DOHH2 (cell line): Measurements from ENCODE around the gene PAIP1.

ENCODE experiments used
- H3F3A ChIP-seq: fragments of 200-600 bp; sonication (generic), shearing (Covaris generic); 2 replicates; pipeline ENCODE4 v1.6.0; 2016; ENCODE audit warnings: antibody characterized with exemption, mild to moderate bottlenecking; ENCODE audit not compliant: control insufficient read depth, insufficient read depth
- H3K27ac ChIP-seq: fragments of 200-600 bp; sonication (generic); 2 replicates; pipeline ENCODE4 v1.5.1; 2014; ENCODE audit warnings: low read depth, mild to moderate bottlenecking, low read length, moderate library complexity
- H3K27me3 ChIP-seq: fragments of 200-600 bp; sonication (generic); 2 replicates; pipeline ENCODE4 v1.6.1; 2014; ENCODE audit warnings: mild to moderate bottlenecking, low read length, mixed read lengths; ENCODE audit not compliant: control insufficient read depth
- H3K36me3 ChIP-seq: fragments of 200-600 bp; sonication (generic); 2 replicates; pipeline ENCODE4 v1.6.1; 2014; ENCODE audit warnings: mild to moderate bottlenecking, low read length, moderate library complexity, mixed read lengths; ENCODE audit not compliant: control insufficient read depth
- H3K4me1 ChIP-seq: fragments of 200-600 bp; sonication (generic); 2 replicates; pipeline ENCODE4 v1.6.1; 2014; ENCODE audit warnings: mild to moderate bottlenecking, low read length, mixed read lengths; ENCODE audit not compliant: control insufficient read depth
- H3K4me2 ChIP-seq: fragments of 200-600 bp; sonication (generic); 2 replicates; pipeline ENCODE4 v1.6.0; 2014; ENCODE audit warnings: mild to moderate bottlenecking, low read length, moderate library complexity
- H3K4me3 ChIP-seq: fragments of 200-600 bp; sonication (generic); 2 replicates; pipeline ENCODE4 v1.5.1; 2014; ENCODE audit warnings: mild to moderate bottlenecking, low read length, mixed read lengths
- H3K79me2 ChIP-seq: fragments of 200-600 bp; sonication (generic); 2 replicates; pipeline ENCODE4 v1.6.1; 2014; ENCODE audit warnings: mild to moderate bottlenecking, low read length, mixed read lengths; ENCODE audit not compliant: control insufficient read depth
- H3K9me2 ChIP-seq: fragments of 200-600 bp; sonication (generic); replicated peaks from 2 replicates; pipeline ENCODE4 v1.6.1; 2014; ENCODE audit warnings: mild to moderate bottlenecking, low read length, mixed read lengths; ENCODE audit not compliant: control insufficient read depth
- H3K9me3 ChIP-seq: fragments of 200-600 bp; sonication (generic); 2 replicates; pipeline ENCODE4 v1.6.1; 2014; ENCODE audit warnings: antibody characterized with exemption, low read length, mixed read lengths; ENCODE audit not compliant: control insufficient read depth, insufficient read depth
- H4K20me1 ChIP-seq: fragments of 200-600 bp; sonication (generic); 2 replicates; pipeline ENCODE4 v1.6.0; 2014; ENCODE audit warnings: low read depth, mild to moderate bottlenecking, antibody characterized with exemption, low read length, moderate library complexity; ENCODE audit not compliant: control insufficient read depth, insufficient read depth
- EZH2phosphoT487 ChIP-seq: fragments of 200-600 bp; sonication (generic); IDR thresholded peaks from 2 replicates; pipeline ENCODE4 v1.6.1; 2017; ENCODE audit warnings: borderline replicate concordance, mild to moderate bottlenecking, antibody characterized with exemption, low read length, moderate library complexity, mixed read lengths
- TF ChIP-seq, protein P1 (sequence below): fragments of 200-600 bp; sonication (generic); IDR thresholded peaks from one replicate; pipeline ENCODE4 v1.5.1; 2014; ENCODE audit warnings: antibody characterized with exemption, mild to moderate bottlenecking, low read depth, low read length; ENCODE audit not compliant: poor library complexity, severe bottlenecking

The PAIP1 gene

DNA sequence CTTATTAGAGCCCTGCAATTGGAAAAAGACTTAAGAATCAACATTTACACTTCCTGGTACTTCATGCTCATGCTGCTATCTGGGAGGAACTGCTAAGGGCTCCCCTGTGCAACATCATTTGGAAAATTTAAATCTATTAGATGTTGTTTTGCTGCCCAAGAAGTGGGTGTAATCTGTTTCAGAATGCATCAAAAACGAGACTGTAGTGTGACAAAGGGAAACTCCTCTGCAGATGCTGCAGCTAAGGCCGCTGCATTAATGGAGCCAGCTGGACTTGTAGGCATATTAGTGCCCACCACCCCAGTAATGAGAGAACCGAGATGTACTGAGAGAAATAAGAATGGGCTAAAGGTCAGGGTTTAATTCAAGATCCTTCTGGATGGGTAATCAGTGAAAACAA lies 11.1 kb upstream of the PAIP1 start:
- TF ChIP-seq EZH2phosphoT487, result no peak
- TF ChIP-seq, protein P1, sequence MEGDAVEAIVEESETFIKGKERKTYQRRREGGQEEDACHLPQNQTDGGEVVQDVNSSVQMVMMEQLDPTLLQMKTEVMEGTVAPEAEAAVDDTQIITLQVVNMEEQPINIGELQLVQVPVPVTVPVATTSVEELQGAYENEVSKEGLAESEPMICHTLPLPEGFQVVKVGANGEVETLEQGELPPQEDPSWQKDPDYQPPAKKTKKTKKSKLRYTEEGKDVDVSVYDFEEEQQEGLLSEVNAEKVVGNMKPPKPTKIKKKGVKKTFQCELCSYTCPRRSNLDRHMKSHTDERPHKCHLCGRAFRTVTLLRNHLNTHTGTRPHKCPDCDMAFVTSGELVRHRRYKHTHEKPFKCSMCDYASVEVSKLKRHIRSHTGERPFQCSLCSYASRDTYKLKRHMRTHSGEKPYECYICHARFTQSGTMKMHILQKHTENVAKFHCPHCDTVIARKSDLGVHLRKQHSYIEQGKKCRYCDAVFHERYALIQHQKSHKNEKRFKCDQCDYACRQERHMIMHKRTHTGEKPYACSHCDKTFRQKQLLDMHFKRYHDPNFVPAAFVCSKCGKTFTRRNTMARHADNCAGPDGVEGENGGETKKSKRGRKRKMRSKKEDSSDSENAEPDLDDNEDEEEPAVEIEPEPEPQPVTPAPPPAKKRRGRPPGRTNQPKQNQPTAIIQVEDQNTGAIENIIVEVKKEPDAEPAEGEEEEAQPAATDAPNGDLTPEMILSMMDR, result no peak
- H3F3A ChIP-seq, result no peaks in the 10 kb centered on the region
- H4K20me1 ChIP-seq, result no peaks in the 10 kb centered on the region
- H3K79me2 ChIP-seq, result no peaks in the 10 kb centered on the region
- no peaks in the 10 kb centered on the region; the same call in 1 of the 2 replicates for H3K36me3 ChIP-seq
- H3K27ac ChIP-seq, result no peak overlapping the region
- no peaks in the 10 kb centered on the region for H3K27me3 ChIP-seq
- no peaks in the 10 kb centered on the region for H3K9me3 ChIP-seq
- H3K4me3 ChIP-seq, result no peak overlapping the region
- H3K4me1 ChIP-seq, result peaks cover 4% of the 10 kb centered on the region; the same call in 1 of the 2 replicates
- no peaks in the 10 kb centered on the region for H3K9me2 ChIP-seq
- H3K4me2 ChIP-seq, result no peak overlapping the region

DNA sequence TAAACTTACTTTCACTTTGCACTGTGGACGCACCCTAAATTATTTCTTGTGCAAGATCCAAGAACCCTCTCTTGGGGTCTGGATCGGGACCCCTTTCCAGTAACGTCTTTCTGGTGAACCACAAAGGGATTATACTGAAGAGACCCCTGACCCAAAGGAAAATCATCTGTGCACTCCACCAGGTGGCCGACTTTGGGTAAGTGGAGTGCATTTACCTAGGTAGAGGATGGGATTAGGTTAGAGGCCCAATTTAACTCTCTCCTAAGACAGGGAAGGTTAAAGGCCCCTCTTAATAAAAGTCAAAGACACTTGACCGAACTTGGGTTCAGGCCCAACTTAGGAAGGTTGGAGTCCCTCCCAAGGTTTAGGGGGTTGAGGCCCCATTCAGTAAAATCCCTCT lies 8.2 kb upstream of the PAIP1 start:
- Histone ChIP-seq H3K27me3 (no peaks in the 10 kb centered on the region), H3K4me3 (no peak overlapping the region), H3K36me3 (no peaks in the 10 kb centered on the region), H3K79me2 (no peaks in the 10 kb centered on the region), H3K4me1 (no peaks in the 10 kb centered on the region), H3F3A (no peaks in the 10 kb centered on the region), H3K27ac (no peak overlapping the region), H3K9me3 (no peaks in the 10 kb centered on the region), H3K9me2 (no peaks in the 10 kb centered on the region), H4K20me1 (no peaks in the 10 kb centered on the region), H3K4me2 (no peak overlapping the region)
- TF ChIP-seq EZH2phosphoT487, result no peak
- TF ChIP-seq, protein P1, result no peak

DNA sequence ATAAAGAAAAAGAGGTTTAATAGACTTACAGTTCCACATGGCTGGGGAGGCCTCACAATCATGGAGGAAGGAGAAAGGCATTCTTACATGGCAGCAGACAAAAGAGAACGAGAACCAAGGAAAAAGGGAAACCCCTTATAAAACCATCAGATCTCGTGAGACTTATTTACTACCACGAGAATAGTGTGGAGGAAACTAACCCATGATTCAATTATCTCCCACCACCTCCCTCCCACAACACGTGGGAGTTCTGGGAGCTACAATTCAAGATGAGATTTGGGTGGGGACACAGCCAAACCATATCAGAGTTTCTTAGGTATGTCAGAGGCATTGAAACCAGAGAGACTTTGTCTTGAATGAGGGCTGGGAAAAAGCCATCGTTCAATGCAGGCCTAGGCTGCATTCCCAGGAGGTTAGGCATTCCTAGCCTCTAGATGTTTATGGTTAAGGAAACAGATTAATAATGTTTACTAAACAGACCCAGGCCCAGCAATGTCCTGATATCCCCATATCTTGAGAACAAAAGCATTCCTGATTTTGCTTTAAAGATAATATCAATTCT lies 7.5 kb upstream of the PAIP1 start:
- H3K36me3 ChIP-seq, result no peaks in the 10 kb centered on the region
- H3K4me3 ChIP-seq, result no peak overlapping the region
- TF ChIP-seq, protein P1, result no peak
- TF ChIP-seq EZH2phosphoT487, result no peak
- no peaks in the 10 kb centered on the region for H4K20me1 ChIP-seq
- H3K4me1 ChIP-seq, result no peaks in the 10 kb centered on the region
- no peaks in the 10 kb centered on the region for H3K27me3 ChIP-seq
- no peak overlapping the region for H3K27ac ChIP-seq
- no peaks in the 10 kb centered on the region for H3K9me2 ChIP-seq
- no peaks in the 10 kb centered on the region for H3K79me2 ChIP-seq
- H3F3A ChIP-seq, result no peaks in the 10 kb centered on the region
- H3K4me2 ChIP-seq, result no peak overlapping the region
- no peaks in the 10 kb centered on the region for H3K9me3 ChIP-seq

DNA sequence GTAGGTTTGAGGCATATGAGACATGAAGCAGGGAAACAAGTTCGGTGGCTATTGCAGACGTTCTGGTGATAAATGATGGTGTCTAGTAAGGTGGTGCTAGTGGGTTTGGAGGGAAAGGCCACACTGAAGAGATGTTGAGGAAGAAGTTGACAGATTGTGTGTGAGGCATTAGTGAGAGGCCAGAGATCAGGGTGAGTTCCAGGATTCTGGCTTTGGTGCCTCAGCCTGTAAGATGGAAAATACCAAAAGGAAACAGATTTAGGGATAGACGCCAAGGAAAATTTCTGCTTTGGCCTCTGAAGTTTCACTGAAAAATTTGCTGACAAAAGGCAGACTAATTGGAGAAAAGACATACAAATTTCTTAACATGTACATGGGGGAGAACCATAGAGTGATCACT lies 6.4 kb upstream of the PAIP1 start:
- Histone ChIP-seq H3K4me3 (no peak overlapping the region), H3K27me3 (no peaks in the 10 kb centered on the region), H4K20me1 (no peaks in the 10 kb centered on the region), H3K9me2 (no peaks in the 10 kb centered on the region), H3K79me2 (no peaks in the 10 kb centered on the region), H3F3A (no peaks in the 10 kb centered on the region), H3K9me3 (no peaks in the 10 kb centered on the region), H3K27ac (no peak overlapping the region), H3K4me2 (no peak overlapping the region), H3K4me1 (no peaks in the 10 kb centered on the region), H3K36me3 (no peaks in the 10 kb centered on the region)
- no peak for TF ChIP-seq EZH2phosphoT487
- TF ChIP-seq, protein P1, result no peak
